K562 (cell line): Measurements from ENCODE around the gene GPR4. TPM values are rescaled to one million over a fixed set of nuclear protein-coding genes. Genes with fewer than 3 reads are reported as not detected.

Experiments
- ATAC-seq: fragments of 200-7000 bp; cut with Tn5 transposase; 3 replicates; pipeline ENCODE4 v1.9.1; 2020; ENCODE audit warnings: moderate library complexity
- BruUV-seq: library from RNA; stranded (reverse); fragments of 400-500 nt; replicated peaks from 2 replicates; lab custom pipeline; 2021; lab: Mats Ljungman, UMichigan
- CTCF ChIA-PET: fragments of 300-600 bp; formaldehyde crosslinking; extraction: SDS; loops from one replicate; lab custom pipeline; 2021; ENCODE audit warnings: low intra/inter-chr PET ratio; lab: Yijun Ruan, JAX
- POLR2A ChIA-PET: fragments of 300-600, 350-650 bp; sonication (Branson Sonifier 250); formaldehyde crosslinking; extraction: SDS; loops from one replicate; lab custom pipeline; 2021; ENCODE audit warnings: antibody characterized with exemption, inconsistent platforms; lab: Yijun Ruan, JAX
- DNase-seq, 4 experiments: peaks; one replicate each; pipeline versions ENCODE4 v3.0.0 to v3.0.0-alpha.2; 2011 to 2018; ENCODE audit warnings: low spot score in 3 of 4, mixed read lengths in 3 of 4; ENCODE audit errors: extremely low read depth in 1 of 4
- FAIRE-seq: peaks from 2 replicates; lab custom pipeline; 2011; peaks lifted over from hg19 to GRCh38; lab: Jason Lieb, UNC
- H2AFZ ChIP-seq: 2 replicates; pipeline ENCODE4 v1.6.0; 2011; ENCODE audit warnings: low read depth, low read length, control low read depth, inconsistent platforms
- H3K27ac ChIP-seq: fragments of 200-600 bp; 3 replicates; pipeline ENCODE4 v1.8.0; 2011; ENCODE audit warnings: low read depth, mild to moderate bottlenecking, control low read depth, inconsistent platforms, low read length, moderate library complexity, mixed read lengths; ENCODE audit errors: extremely low read depth
- H3K27me3 ChIP-seq, 2 experiments: fragments of 300-600 bp in 1 of 2; 2 replicates in 1 of 2; 3 replicates in 1 of 2; pipeline versions ENCODE4 v1.6.0 to v1.8.0; 2011; ENCODE audit warnings: inconsistent platforms in 2 of 2, low read length in 2 of 2, mild to moderate bottlenecking in 1 of 2, mixed read lengths in 1 of 2, moderate library complexity in 1 of 2; ENCODE audit not compliant: control insufficient read depth in 2 of 2, insufficient read depth in 2 of 2
- H3K36me3 ChIP-seq: fragments of 300-600 bp; 3 replicates; pipeline ENCODE4 v1.8.0; 2011; ENCODE audit warnings: mild to moderate bottlenecking, low read length, inconsistent platforms; ENCODE audit not compliant: control insufficient read depth, insufficient read depth
- H3K4me1 ChIP-seq, 2 experiments: fragments of 200-600 bp in 1 of 2; replicated peaks in 1 of 2; 2 replicates in 1 of 2; 3 replicates in 1 of 2; pipeline versions ENCODE4 v1.5.1 to v1.8.0; 2011; ENCODE audit warnings: inconsistent platforms in 2 of 2, low read length in 2 of 2, mild to moderate bottlenecking in 1 of 2, mixed read lengths in 1 of 2, moderate library complexity in 1 of 2; ENCODE audit not compliant: control insufficient read depth in 2 of 2, insufficient read depth in 2 of 2
- H3K4me2 ChIP-seq: 2 replicates; pipeline ENCODE4 v1.6.1; 2011; ENCODE audit warnings: low read length, control low read depth, inconsistent platforms, mixed read lengths; ENCODE audit not compliant: insufficient read depth
- H3K4me3 ChIP-seq: fragments of 200-600 bp; sonication (generic), shearing (Covaris generic); 2 replicates; pipeline ENCODE4 v1.5.1; 2016; ENCODE audit warnings: control low read depth, inconsistent platforms
- H3K79me2 ChIP-seq: fragments of 200-600 bp; 3 replicates; pipeline ENCODE4 v1.8.0; 2011; ENCODE audit warnings: low read length, inconsistent platforms; ENCODE audit not compliant: control insufficient read depth, insufficient read depth
- H3K9ac ChIP-seq, 2 experiments: 2 replicates each; pipeline versions ENCODE4 v1.6.0 to v1.6.1; 2011; ENCODE audit warnings: low read depth in 2 of 2, low read length in 2 of 2, control low read depth in 1 of 2, inconsistent platforms in 1 of 2, mild to moderate bottlenecking in 1 of 2, mixed read lengths in 1 of 2; ENCODE audit not compliant: insufficient read depth in 1 of 2
- H3K9me1 ChIP-seq: one replicate; pipeline ENCODE4 v1.6.0; 2011; ENCODE audit warnings: inconsistent platforms, mild to moderate bottlenecking, low read length, moderate library complexity; ENCODE audit not compliant: control insufficient read depth, insufficient read depth
- H3K9me3 ChIP-seq: replicated peaks from 2 replicates; pipeline ENCODE4 v1.5.1; 2011; ENCODE audit warnings: low read depth, low read length, inconsistent platforms; ENCODE audit not compliant: control insufficient read depth, insufficient read depth
- H4K20me1 ChIP-seq: replicated peaks from 2 replicates; pipeline ENCODE4 v1.6.1; 2011; ENCODE audit warnings: low read length, inconsistent platforms, mixed read lengths; ENCODE audit not compliant: control insufficient read depth, insufficient read depth
- ARID4B ChIP-seq: sonication (generic); formaldehyde crosslinking; IDR thresholded peaks from 2 replicates; pipeline ENCODE4 v1.8.0; 2022; ENCODE audit warnings: mild to moderate bottlenecking, missing genetic modification reagents
- BMI1 ChIP-seq: fragments of 150-350 bp; IDR thresholded peaks from 2 replicates; pipeline ENCODE4 v1.6.1; 2014; ENCODE audit warnings: low read length
- EHMT2 ChIP-seq: fragments of 450-650 bp; IDR thresholded peaks from 2 replicates; pipeline ENCODE4 v1.6.1; 2018; ENCODE audit warnings: antibody characterized with exemption
- NR3C1 ChIP-seq: sonication (generic); formaldehyde crosslinking; IDR thresholded peaks from 2 replicates; pipeline ENCODE4 v1.8.1; 2022; ENCODE audit warnings: missing genetic modification reagents
- RB1 ChIP-seq: fragments of 450-650 bp; IDR thresholded peaks from 2 replicates; pipeline ENCODE4 v1.6.1; 2017; ENCODE audit warnings: low read depth, mild to moderate bottlenecking
- TBL1XR1 ChIP-seq, 2 experiments: IDR thresholded peaks; 2 replicates each; pipeline ENCODE4 v1.6.1; 2012; ENCODE audit warnings: improper control_type of control experiment in 2 of 2, low read length in 2 of 2, mild to moderate bottlenecking in 1 of 2
- TEAD1 ChIP-seq, 2 experiments: fragments of 450-650 bp in 1 of 2; sonication (generic) in 1 of 2; formaldehyde crosslinking; IDR thresholded peaks; 2 replicates each; pipeline versions ENCODE4 v1.4.0 to v1.8.0; 2020 to 2022; ENCODE audit warnings: mild to moderate bottlenecking in 2 of 2, missing genetic modification reagents in 1 of 2
- ZKSCAN1 ChIP-seq: fragments of 150-350 bp; IDR thresholded peaks from 2 replicates; pipeline ENCODE4 v1.6.1; 2016; ENCODE audit warnings: low read depth, low read length
- ZNF197 ChIP-seq: fragments of 200-800 bp; sonication (Bioruptor generic); IDR thresholded peaks from 2 replicates; pipeline ENCODE4 v1.6.1; 2016; ENCODE audit warnings: low read depth, missing genetic modification characterization, missing compliant biosample characterization
- ZNF583 ChIP-seq: fragments of 250-450 bp; sonication (Bioruptor Pico); IDR thresholded peaks from 2 replicates; pipeline ENCODE4 v1.4.0; 2020
- ZSCAN32 ChIP-seq: fragments of 450-650 bp; formaldehyde crosslinking; IDR thresholded peaks from 2 replicates; pipeline ENCODE4 v1.4.0; 2020; ENCODE audit warnings: mild to moderate bottlenecking, moderate library complexity
- WGBS: fragments of 100-300 bp; shearing (Covaris generic); methylation state at CpG from one replicate; pipeline ENCODE4 v1.1.6; 2016; ENCODE audit warnings: low coverage, mixed read lengths; ENCODE audit not compliant: insufficient coverage; ENCODE audit errors: missing lambda C conversion rate; 5-methylcytosine and 5-hydroxymethylcytosine counted together
- in situ Hi-C: fragments of 300-500 bp; cut with MboI; formaldehyde crosslinking; loops from 4 replicates; pipeline ENCODE4 v1.15.0; 2018; ENCODE audit warnings: inconsistent platforms, mixed read lengths
- intact Hi-C: fragments of 100-400 bp; cut with micrococcal nuclease; formaldehyde crosslinking; loops from 2 replicates; pipeline ENCODE4 v1.14.2; 2022
- polyA plus RNA-seq, 8 experiments: library from polyadenylated mRNA; depleted of rRNA in 4 of 8; stranded (reverse) in 5 of 8; unstranded in 3 of 8; fragments of >200 nt; fragmentation: Nextera tagmentation in 2 of 8; fragmentation: Illumina TruSeq in 1 of 8; extraction: Ambion mirVana in 2 of 8; extraction: Trizol in 1 of 8; gene quantifications; 2 replicates each; pipeline versions ENCODE4 v1.2.1 to v1.2.3, GENCODE V29; 2011 to 2014; ENCODE audit warnings: inconsistent platforms in 1 of 8, missing spikeins in 1 of 8
- total RNA-seq, 7 experiments: library from RNA; depleted of rRNA in 6 of 7; stranded (reverse); fragments of >200 nt in 6 of 7; fragmentation: Illumina TruSeq in 2 of 7; extraction: Trizol in 2 of 7; gene quantifications; 2 replicates each; pipeline versions ENCODE4 v1.2.1 to v1.2.3, GENCODE V29; 2011 to 2021; ENCODE audit warnings: low replicate concordance in 1 of 7
- TF ChIP-seq, protein P1 (sequence below): fragments of 450-650 bp; IDR thresholded peaks from 2 replicates; pipeline ENCODE4 v1.6.1; 2018; ENCODE audit warnings: mild to moderate bottlenecking, low read depth; ENCODE audit not compliant: partially characterized antibody
- TF ChIP-seq, protein P2 (sequence below): IDR thresholded peaks from 2 replicates; pipeline ENCODE4 v1.6.1; 2011; ENCODE audit warnings: borderline replicate concordance, low read depth, mild to moderate bottlenecking, moderate library complexity, low read length; ENCODE audit not compliant: insufficient read depth, poor library complexity, severe bottlenecking
- TF ChIP-seq, protein P3 (sequence below): sonication (generic); formaldehyde crosslinking; IDR thresholded peaks from 2 replicates; pipeline ENCODE4 v1.8.0; 2022; ENCODE audit warnings: missing genetic modification reagents, mild to moderate bottlenecking, borderline replicate concordance

The GPR4 gene
- total and polyA plus RNA-seq, 9 of the 15 experiments (the other 6 are each of a cell fraction or from before 2014, with no cell fraction given) = 0.03 to 0.09 (median 0.04) TPM; not detected in 5

DNA sequence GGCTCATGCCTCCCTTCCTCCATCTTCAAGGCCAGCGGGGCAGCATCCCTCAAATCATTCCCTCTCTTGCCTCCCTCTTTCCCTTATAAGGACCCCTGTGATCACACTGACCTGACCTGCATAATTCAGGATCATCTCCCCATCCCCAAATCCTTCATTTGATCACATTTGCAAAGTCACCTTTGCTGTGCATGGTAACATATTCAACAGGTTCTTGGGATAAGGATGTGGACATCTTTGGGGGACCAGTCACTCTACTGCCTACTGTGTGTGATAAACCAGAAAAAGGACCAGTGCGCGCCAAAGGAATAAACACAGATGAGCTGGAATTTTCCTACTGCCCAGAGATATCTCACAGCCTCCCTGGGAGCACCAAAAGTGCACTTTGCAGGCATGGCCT lies 25.3 kb downstream of the GPR4 start:
- Histone ChIP-seq H3K4me2 (no peak overlapping the region), H3K9me3 (no peaks in the 10 kb centered on the region), H3K27me3 (no peaks in the 10 kb centered on the region), H3K9me1 (no peaks in the 10 kb centered on the region), H2AFZ (no peak overlapping the region), H3K27ac (0 out of 3 replicates have a peak overlapping the region, but pooled peaks have one; percentile 57), H3K4me1 (peaks cover 16 to 18% of the 10 kb centered on the region in 2 experiments; a peak in 4 of 5 replicates), H3K4me3 (no peak overlapping the region), H3K36me3 (peaks cover 15% of the 10 kb centered on the region; the same call in 2 of the 3 replicates), H3K79me2 (peaks cover 55% of the 10 kb centered on the region), H3K9ac (0 out of 4 replicates have a peak overlapping the region, but pooled peaks of 1 of the 2 experiments have one; percentile 71), H4K20me1 (no peaks in the 10 kb centered on the region; the same call in 1 of the 2 replicates)
- ATAC-seq (no peak), DNase-seq (no peak), FAIRE-seq (no peak)
- POLR2A ChIA-PET = interaction anchor here (0.7 to 1.7 kb wide), 5 partner anchors 9 to 98 kb away, joined by 3 to 5 read pairs (median 4); no protein-coding TSS in a partner anchor
- no TSS peak for BruUV-seq
- intact Hi-C loops (no loop called here), in situ Hi-C loops (no loop called here)
- CTCF ChIA-PET = interaction anchor here (0.6 kb wide), 1 partner anchor 579 kb away, joined by 4 read pairs; no protein-coding TSS in a partner anchor
- WGBS = 49% methylated on average over 3 of the region's 3 CpGs
- TF ChIP-seq EHMT2 = no peak
- no peak for TF ChIP-seq ZNF583 (CRISPR knock-in tag)
- no peak for TF ChIP-seq BMI1
- no peak for TF ChIP-seq TEAD1 (CRISPR knock-in tag; IDR thresholded peaks at IDR 0.05)
- TF ChIP-seq ARID4B (CRISPR knock-in tag) = no peak
- TF ChIP-seq ZSCAN32 (CRISPR knock-in tag) = no peak
- no peak for TF ChIP-seq ZKSCAN1
- no peak for TF ChIP-seq ZNF197 (CRISPR knock-in tag)
- TF ChIP-seq, protein P1, sequence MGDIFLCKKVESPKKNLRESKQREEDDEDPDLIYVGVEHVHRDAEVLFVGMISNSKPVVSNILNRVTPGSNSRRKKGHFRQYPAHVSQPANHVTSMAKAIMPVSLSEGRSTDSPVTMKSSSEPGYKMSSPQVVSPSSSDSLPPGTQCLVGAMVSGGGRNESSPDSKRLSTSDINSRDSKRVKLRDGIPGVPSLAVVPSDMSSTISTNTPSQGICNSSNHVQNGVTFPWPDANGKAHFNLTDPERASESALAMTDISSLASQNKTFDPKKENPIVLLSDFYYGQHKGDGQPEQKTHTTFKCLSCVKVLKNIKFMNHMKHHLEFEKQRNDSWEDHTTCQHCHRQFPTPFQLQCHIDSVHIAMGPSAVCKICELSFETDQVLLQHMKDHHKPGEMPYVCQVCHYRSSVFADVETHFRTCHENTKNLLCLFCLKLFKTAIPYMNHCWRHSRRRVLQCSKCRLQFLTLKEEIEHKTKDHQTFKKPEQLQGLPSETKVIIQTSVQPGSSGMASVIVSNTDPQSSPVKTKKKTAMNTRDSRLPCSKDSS = no peak
- TF ChIP-seq RB1 = no peak
- TF ChIP-seq, protein P2, sequence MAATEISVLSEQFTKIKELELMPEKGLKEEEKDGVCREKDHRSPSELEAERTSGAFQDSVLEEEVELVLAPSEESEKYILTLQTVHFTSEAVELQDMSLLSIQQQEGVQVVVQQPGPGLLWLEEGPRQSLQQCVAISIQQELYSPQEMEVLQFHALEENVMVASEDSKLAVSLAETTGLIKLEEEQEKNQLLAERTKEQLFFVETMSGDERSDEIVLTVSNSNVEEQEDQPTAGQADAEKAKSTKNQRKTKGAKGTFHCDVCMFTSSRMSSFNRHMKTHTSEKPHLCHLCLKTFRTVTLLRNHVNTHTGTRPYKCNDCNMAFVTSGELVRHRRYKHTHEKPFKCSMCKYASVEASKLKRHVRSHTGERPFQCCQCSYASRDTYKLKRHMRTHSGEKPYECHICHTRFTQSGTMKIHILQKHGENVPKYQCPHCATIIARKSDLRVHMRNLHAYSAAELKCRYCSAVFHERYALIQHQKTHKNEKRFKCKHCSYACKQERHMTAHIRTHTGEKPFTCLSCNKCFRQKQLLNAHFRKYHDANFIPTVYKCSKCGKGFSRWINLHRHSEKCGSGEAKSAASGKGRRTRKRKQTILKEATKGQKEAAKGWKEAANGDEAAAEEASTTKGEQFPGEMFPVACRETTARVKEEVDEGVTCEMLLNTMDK = no peak
- TF ChIP-seq, protein P3, sequence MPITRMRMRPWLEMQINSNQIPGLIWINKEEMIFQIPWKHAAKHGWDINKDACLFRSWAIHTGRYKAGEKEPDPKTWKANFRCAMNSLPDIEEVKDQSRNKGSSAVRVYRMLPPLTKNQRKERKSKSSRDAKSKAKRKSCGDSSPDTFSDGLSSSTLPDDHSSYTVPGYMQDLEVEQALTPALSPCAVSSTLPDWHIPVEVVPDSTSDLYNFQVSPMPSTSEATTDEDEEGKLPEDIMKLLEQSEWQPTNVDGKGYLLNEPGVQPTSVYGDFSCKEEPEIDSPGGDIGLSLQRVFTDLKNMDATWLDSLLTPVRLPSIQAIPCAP (CRISPR knock-in tag) = no peak
- no peak for TF ChIP-seq TBL1XR1 (IDR thresholded peaks at IDR 0.05; ENCODE audit: low read length in 2 of 2)
- TF ChIP-seq NR3C1 (CRISPR knock-in tag) = no peak
